Liver (tissue), 3 donors: ENCODE measurements around the gene ZFC3H1.

ENCODE experiments used
- EGR1 ChIP-seq, 2 donors: IDR thresholded peaks; 2 replicates each; pipeline ENCODE4 v1.6.1; 2016 to 2018; ENCODE audit warnings: antibody characterized with exemption in 2 of 2, low read depth in 2 of 2
- GABPA ChIP-seq, 2 donors: IDR thresholded peaks in 1 of 2; conservative IDR thresholded peaks in 1 of 2; 2 replicates each; pipeline ENCODE4 v1.6.1; 2016; ENCODE audit warnings: antibody characterized with exemption in 2 of 2, mild to moderate bottlenecking in 1 of 2, moderate library complexity in 1 of 2
- JUND ChIP-seq, 2 donors: IDR thresholded peaks; 2 replicates each; pipeline ENCODE4 v1.6.1; 2016; ENCODE audit warnings: antibody characterized with exemption in 2 of 2
- RAD21 ChIP-seq, 2 donors: IDR thresholded peaks; 2 replicates each; pipeline ENCODE4 v1.6.1; 2016; ENCODE audit warnings: antibody characterized with exemption in 2 of 2, mild to moderate bottlenecking in 2 of 2
- TAF1 ChIP-seq: conservative IDR thresholded peaks from 2 replicates; pipeline ENCODE4 v1.6.1; 2016; ENCODE audit warnings: antibody characterized with exemption, mild to moderate bottlenecking
- TF ChIP-seq, protein P1 (sequence below): IDR thresholded peaks from 2 replicates; pipeline ENCODE4 v1.6.1; 2016; ENCODE audit warnings: antibody characterized with exemption
- TF ChIP-seq, protein P2 (sequence below): fragments of 150-350 bp; IDR thresholded peaks from 2 replicates; pipeline ENCODE4 v1.5.1; 2017; ENCODE audit warnings: improper control_type of control experiment, low read depth, low read length; ENCODE audit not compliant: missing input control
- TF ChIP-seq, protein P3 (sequence below): IDR thresholded peaks from 2 replicates; pipeline ENCODE4 v1.6.1; 2016; ENCODE audit warnings: antibody characterized with exemption, mild to moderate bottlenecking
- donor health status: healthy.
- donor health status: healthy.

- TF ChIP-seq, protein P1, sequence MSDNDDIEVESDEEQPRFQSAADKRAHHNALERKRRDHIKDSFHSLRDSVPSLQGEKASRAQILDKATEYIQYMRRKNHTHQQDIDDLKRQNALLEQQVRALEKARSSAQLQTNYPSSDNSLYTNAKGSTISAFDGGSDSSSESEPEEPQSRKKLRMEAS = no peak
- TF ChIP-seq RAD21 (IDR thresholded peaks at IDR 0.05) = no peak
- TF ChIP-seq, protein P2, sequence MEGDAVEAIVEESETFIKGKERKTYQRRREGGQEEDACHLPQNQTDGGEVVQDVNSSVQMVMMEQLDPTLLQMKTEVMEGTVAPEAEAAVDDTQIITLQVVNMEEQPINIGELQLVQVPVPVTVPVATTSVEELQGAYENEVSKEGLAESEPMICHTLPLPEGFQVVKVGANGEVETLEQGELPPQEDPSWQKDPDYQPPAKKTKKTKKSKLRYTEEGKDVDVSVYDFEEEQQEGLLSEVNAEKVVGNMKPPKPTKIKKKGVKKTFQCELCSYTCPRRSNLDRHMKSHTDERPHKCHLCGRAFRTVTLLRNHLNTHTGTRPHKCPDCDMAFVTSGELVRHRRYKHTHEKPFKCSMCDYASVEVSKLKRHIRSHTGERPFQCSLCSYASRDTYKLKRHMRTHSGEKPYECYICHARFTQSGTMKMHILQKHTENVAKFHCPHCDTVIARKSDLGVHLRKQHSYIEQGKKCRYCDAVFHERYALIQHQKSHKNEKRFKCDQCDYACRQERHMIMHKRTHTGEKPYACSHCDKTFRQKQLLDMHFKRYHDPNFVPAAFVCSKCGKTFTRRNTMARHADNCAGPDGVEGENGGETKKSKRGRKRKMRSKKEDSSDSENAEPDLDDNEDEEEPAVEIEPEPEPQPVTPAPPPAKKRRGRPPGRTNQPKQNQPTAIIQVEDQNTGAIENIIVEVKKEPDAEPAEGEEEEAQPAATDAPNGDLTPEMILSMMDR = no peak
- no peak for TF ChIP-seq TAF1
- no peak for TF ChIP-seq EGR1 (IDR thresholded peaks at IDR 0.05; ENCODE audit: low read depth in 2 of 2)
- no peak for TF ChIP-seq JUND (IDR thresholded peaks at IDR 0.05)
- TF ChIP-seq GABPA (IDR thresholded peaks at IDR 0.05 in 1 of 2, conservative IDR thresholded peaks at IDR 0.05 in 1 of 2) = no peak
- TF ChIP-seq, protein P3, sequence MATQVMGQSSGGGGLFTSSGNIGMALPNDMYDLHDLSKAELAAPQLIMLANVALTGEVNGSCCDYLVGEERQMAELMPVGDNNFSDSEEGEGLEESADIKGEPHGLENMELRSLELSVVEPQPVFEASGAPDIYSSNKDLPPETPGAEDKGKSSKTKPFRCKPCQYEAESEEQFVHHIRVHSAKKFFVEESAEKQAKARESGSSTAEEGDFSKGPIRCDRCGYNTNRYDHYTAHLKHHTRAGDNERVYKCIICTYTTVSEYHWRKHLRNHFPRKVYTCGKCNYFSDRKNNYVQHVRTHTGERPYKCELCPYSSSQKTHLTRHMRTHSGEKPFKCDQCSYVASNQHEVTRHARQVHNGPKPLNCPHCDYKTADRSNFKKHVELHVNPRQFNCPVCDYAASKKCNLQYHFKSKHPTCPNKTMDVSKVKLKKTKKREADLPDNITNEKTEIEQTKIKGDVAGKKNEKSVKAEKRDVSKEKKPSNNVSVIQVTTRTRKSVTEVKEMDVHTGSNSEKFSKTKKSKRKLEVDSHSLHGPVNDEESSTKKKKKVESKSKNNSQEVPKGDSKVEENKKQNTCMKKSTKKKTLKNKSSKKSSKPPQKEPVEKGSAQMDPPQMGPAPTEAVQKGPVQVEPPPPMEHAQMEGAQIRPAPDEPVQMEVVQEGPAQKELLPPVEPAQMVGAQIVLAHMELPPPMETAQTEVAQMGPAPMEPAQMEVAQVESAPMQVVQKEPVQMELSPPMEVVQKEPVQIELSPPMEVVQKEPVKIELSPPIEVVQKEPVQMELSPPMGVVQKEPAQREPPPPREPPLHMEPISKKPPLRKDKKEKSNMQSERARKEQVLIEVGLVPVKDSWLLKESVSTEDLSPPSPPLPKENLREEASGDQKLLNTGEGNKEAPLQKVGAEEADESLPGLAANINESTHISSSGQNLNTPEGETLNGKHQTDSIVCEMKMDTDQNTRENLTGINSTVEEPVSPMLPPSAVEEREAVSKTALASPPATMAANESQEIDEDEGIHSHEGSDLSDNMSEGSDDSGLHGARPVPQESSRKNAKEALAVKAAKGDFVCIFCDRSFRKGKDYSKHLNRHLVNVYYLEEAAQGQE = no peak
These were observed 20.0 kb upstream of the ZFC3H1 start for GRCh38 chr12:71683633-71684032.
